GM12801 (cell line): ENCODE data around the gene NSF.

Experiments used
- CTCF ChIP-seq: IDR thresholded peaks from one replicate; pipeline ENCODE4 v1.5.1; 2011; ENCODE audit warnings: control low read depth; ENCODE audit not compliant: insufficient read length; ENCODE audit errors: extremely low read depth

Gene NSF

GRCh38 chr17:46774108-46774737 is 183.8 kb downstream of the NSF start:
- no peak for TF ChIP-seq CTCF

- TF ChIP-seq CTCF, result no peak
Observed at GRCh38 chr17:46776298-46777005, 186.0 kb downstream of the NSF start.

- TF ChIP-seq CTCF, result no peak
Observed at GRCh38 chr17:46777943-46778915, 187.8 kb downstream of the NSF start.

GRCh38 chr17:46780003-46780373 is 189.5 kb downstream of the NSF start:
- TF ChIP-seq CTCF, result no peak

GRCh38 chr17:46782250-46782953 is 191.9 kb downstream of the NSF start:
- no peak for TF ChIP-seq CTCF

- TF ChIP-seq CTCF, result no peak
Observed at GRCh38 chr17:46783031-46783593, 192.6 kb downstream of the NSF start.

GRCh38 chr17:46785696-46786095 is 195.2 kb downstream of the NSF start:
- no peak for TF ChIP-seq CTCF
